HepG2 (cell line): ENCODE results near the gene PFDN5. TPM values are rescaled to one million over a fixed set of nuclear protein-coding genes. Genes with fewer than 3 reads are reported as not detected.
A peak's percentile ranks its signal among the peaks of the same experiment; 100 is the strongest.

Experiments
- ATAC-seq: fragments of 200-7000 bp; cut with Tn5 transposase; 3 replicates; pipeline ENCODE4 v1.9.1; 2020; ENCODE audit warnings: mild to moderate bottlenecking, moderate library complexity
- BruUV-seq: library from RNA; stranded (reverse); fragments of 400-500 nt; replicated peaks from 2 replicates; lab custom pipeline; 2021; lab: Mats Ljungman, UMichigan
- CTCF ChIA-PET: fragments of 300-600 bp; formaldehyde crosslinking; extraction: SDS; loops from one replicate; lab custom pipeline; 2021; ENCODE audit warnings: low total read pairs, inconsistent platforms, low intra/inter-chr PET ratio; lab: Yijun Ruan, JAX
- POLR2A ChIA-PET: fragments of 350-600 bp; sonication (Branson Sonifier 250); formaldehyde crosslinking; loops from one replicate; lab custom pipeline; 2020; ENCODE audit warnings: antibody characterized with exemption, inconsistent platforms; lab: Yijun Ruan, JAX
- DNase-seq: peaks from one replicate; pipeline ENCODE4 v3.0.0-alpha.2; 2015; ENCODE audit warnings: low spot score
- FAIRE-seq: peaks from 3 replicates; lab custom pipeline; 2011; peaks lifted over from hg19 to GRCh38; lab: Jason Lieb, UNC
- H2AFZ ChIP-seq: one replicate; pipeline ENCODE4 v1.6.1; 2011; ENCODE audit warnings: low read length, inconsistent platforms
- H3K27ac ChIP-seq: fragments of 300-600 bp; 3 replicates; pipeline ENCODE4 v1.8.0; 2011; ENCODE audit warnings: mixed run types, mild to moderate bottlenecking, mixed read lengths, low read length, inconsistent platforms; ENCODE audit not compliant: insufficient read depth; ENCODE audit errors: extremely low read length
- H3K27me3 ChIP-seq, 2 experiments: fragments of 200-600 bp in 1 of 2; 2 replicates in 1 of 2; 3 replicates in 1 of 2; pipeline versions ENCODE4 v1.6.0 to v1.8.0; 2011; ENCODE audit warnings: low read length in 2 of 2, mild to moderate bottlenecking in 2 of 2, moderate library complexity in 2 of 2, inconsistent platforms in 1 of 2; ENCODE audit not compliant: insufficient read depth in 2 of 2, control insufficient read depth in 1 of 2
- H3K36me3 ChIP-seq, 2 experiments: fragments of 200-600 bp in 1 of 2; replicated peaks in 1 of 2; 2 replicates in 1 of 2; 3 replicates in 1 of 2; pipeline versions ENCODE4 v1.5.1 to v1.8.0; 2011; ENCODE audit warnings: low read length in 2 of 2, inconsistent platforms in 1 of 2; ENCODE audit not compliant: insufficient read depth in 2 of 2, control insufficient read depth in 1 of 2
- H3K4me1 ChIP-seq: 2 replicates; pipeline ENCODE4 v1.5.1; 2012; ENCODE audit warnings: low read length, inconsistent platforms; ENCODE audit not compliant: insufficient read depth
- H3K4me2 ChIP-seq: 2 replicates; pipeline ENCODE4 v1.6.0; 2011; ENCODE audit warnings: low read depth, low read length, inconsistent platforms
- H3K4me3 ChIP-seq, 3 experiments: fragments of 200-600 bp in 1 of 3; sonication (generic), shearing (Covaris generic) in 1 of 3; replicated peaks in 1 of 3; 2 replicates each; pipeline ENCODE4 v1.5.1; 2011 to 2016; ENCODE audit warnings: low read length in 3 of 3, inconsistent platforms in 2 of 3, low read depth in 2 of 3, mild to moderate bottlenecking in 2 of 3, control low read depth in 1 of 3, mixed read lengths in 1 of 3; ENCODE audit not compliant: insufficient read depth in 1 of 3
- H3K79me2 ChIP-seq: one replicate; pipeline ENCODE4 v1.6.1; 2011; ENCODE audit warnings: low read length, inconsistent platforms; ENCODE audit not compliant: insufficient read depth
- H3K9ac ChIP-seq: 2 replicates; pipeline ENCODE4 v1.6.0; 2011; ENCODE audit warnings: mild to moderate bottlenecking, low read depth, low read length, inconsistent platforms; ENCODE audit not compliant: insufficient read depth
- H3K9me3 ChIP-seq: 2 replicates; pipeline ENCODE4 v1.5.1; 2012; ENCODE audit warnings: mild to moderate bottlenecking, low read length
- H4K20me1 ChIP-seq: 2 replicates; pipeline ENCODE4 v1.6.0; 2011; ENCODE audit warnings: inconsistent platforms, mild to moderate bottlenecking, low read length, moderate library complexity; ENCODE audit not compliant: insufficient read depth
- ASH2L ChIP-seq: fragments of 300-600, 200-600 bp; sonication (generic); IDR thresholded peaks from 2 replicates; pipeline ENCODE4 v1.7.0; 2017; ENCODE audit warnings: low read depth, mild to moderate bottlenecking, moderate library complexity, mixed read lengths, low read length; ENCODE audit not compliant: insufficient read length
- CHD4 ChIP-seq: fragments of 200-600 bp; sonication (generic); IDR thresholded peaks from 2 replicates; pipeline ENCODE4 v1.7.0; 2017; ENCODE audit warnings: mild to moderate bottlenecking, low read length, borderline replicate concordance
- CREM ChIP-seq, 2 experiments: sonication (generic) in 1 of 2; formaldehyde crosslinking in 1 of 2; IDR thresholded peaks; 2 replicates each; pipeline versions ENCODE4 v1.4.0 to v1.6.1; 2016 to 2020; ENCODE audit warnings: antibody characterized with exemption in 1 of 2, mild to moderate bottlenecking in 1 of 2, missing genetic modification reagents in 1 of 2
- HNF1A ChIP-seq, 2 experiments: sonication (generic) in 1 of 2; formaldehyde crosslinking in 1 of 2; IDR thresholded peaks; 2 replicates each; pipeline versions ENCODE4 v1.4.0 to v1.6.1; 2016 to 2020; ENCODE audit warnings: borderline replicate concordance in 1 of 2, low read depth in 1 of 2, mild to moderate bottlenecking in 1 of 2, missing genetic modification reagents in 1 of 2
- ISL2 ChIP-seq: sonication (generic); formaldehyde crosslinking; IDR thresholded peaks from 2 replicates; pipeline ENCODE4 v1.5.0; 2020; ENCODE audit warnings: missing genetic modification reagents
- JUND ChIP-seq: sonication (generic); formaldehyde crosslinking; IDR thresholded peaks from 2 replicates; pipeline ENCODE4 v1.8.0; 2022; ENCODE audit warnings: mild to moderate bottlenecking, missing genetic modification reagents
- KDM5B ChIP-seq: sonication (generic); formaldehyde crosslinking; IDR thresholded peaks from 2 replicates; pipeline ENCODE4 v1.4.0; 2020; ENCODE audit warnings: missing genetic modification reagents, mild to moderate bottlenecking, borderline replicate concordance
- MEIS2 ChIP-seq: sonication (generic); formaldehyde crosslinking; IDR thresholded peaks from 2 replicates; pipeline ENCODE4 v1.9.0; 2021; ENCODE audit warnings: mild to moderate bottlenecking, missing genetic modification reagents
- NONO ChIP-seq, 2 experiments: fragments of 450-650 bp in 1 of 2; sonication (generic) in 1 of 2; formaldehyde crosslinking in 1 of 2; IDR thresholded peaks in 1 of 2; conservative IDR thresholded peaks in 1 of 2; 2 replicates each; pipeline versions ENCODE4 v1.6.1 to v1.8.0; 2017 to 2022; ENCODE audit warnings: mild to moderate bottlenecking in 1 of 2, missing genetic modification reagents in 1 of 2, moderate library complexity in 1 of 2
- REL ChIP-seq: sonication (generic); formaldehyde crosslinking; conservative IDR thresholded peaks from 2 replicates; pipeline ENCODE4 v1.8.0; 2022; ENCODE audit warnings: mild to moderate bottlenecking, missing genetic modification reagents, moderate library complexity
- SALL2 ChIP-seq: sonication (generic); formaldehyde crosslinking; IDR thresholded peaks from 2 replicates; pipeline ENCODE4 v1.8.1; 2023; ENCODE audit warnings: mild to moderate bottlenecking, missing genetic modification reagents, inconsistent platforms
- SP5 ChIP-seq: IDR thresholded peaks from 2 replicates; pipeline ENCODE4 v1.6.1; 2016; ENCODE audit warnings: low read depth, borderline replicate concordance
- ZNF382 ChIP-seq: sonication (generic); formaldehyde crosslinking; IDR thresholded peaks from 2 replicates; pipeline ENCODE4 v1.5.0; 2020; ENCODE audit warnings: missing genetic modification reagents, mild to moderate bottlenecking, borderline replicate concordance
- ZNF569 ChIP-seq: sonication (generic); formaldehyde crosslinking; IDR thresholded peaks from 2 replicates; pipeline ENCODE4 v1.5.0; 2020; ENCODE audit warnings: mild to moderate bottlenecking, missing genetic modification reagents, moderate library complexity, borderline replicate concordance
- ZNF761 ChIP-seq: sonication (generic); formaldehyde crosslinking; conservative IDR thresholded peaks from 2 replicates; pipeline ENCODE4 v1.4.0; 2020; ENCODE audit warnings: mild to moderate bottlenecking, missing genetic modification reagents
- ZNF773 ChIP-seq: sonication (generic); formaldehyde crosslinking; IDR thresholded peaks from 2 replicates; pipeline ENCODE4 v1.4.0; 2020; ENCODE audit warnings: missing genetic modification reagents, borderline replicate concordance
- ZNF792 ChIP-seq: IDR thresholded peaks from 2 replicates; pipeline ENCODE4 v1.6.1; 2016
- WGBS: methylation state at CpG from one replicate; pipeline ENCODE4 v1.1.6; 2017; ENCODE audit warnings: low lambda C conversion rate; 5-methylcytosine and 5-hydroxymethylcytosine counted together
- in situ Hi-C: cut with HindIII; loops from 2 replicates; pipeline ENCODE4 v1.10.0; 2017; ENCODE audit warnings: low pct_unique_long_range_greater_than_20kb; ENCODE audit not compliant: extremely low pct_ligation_motif_present
- intact Hi-C: fragments of 100-400 bp; cut with micrococcal nuclease; formaldehyde crosslinking; loops from one replicate; pipeline ENCODE4 v1.10.0; 2022; ENCODE audit not compliant: unreplicated experiment
- polyA plus RNA-seq, 8 experiments: library from polyadenylated mRNA; depleted of rRNA in 3 of 8; stranded (reverse) in 7 of 8; unstranded in 1 of 8; fragments of >200 nt; fragmentation: Illumina TruSeq in 4 of 8; extraction: Trizol in 4 of 8; gene quantifications; 2 replicates each; pipeline versions ENCODE4 v1.2.1 to v1.2.3, GENCODE V29; 2011 to 2016; ENCODE audit warnings: low read depth in 4 of 8, missing spikeins in 1 of 8, mixed read lengths in 1 of 8; ENCODE audit not compliant: insufficient read depth in 1 of 8
- total RNA-seq, 5 experiments: library from RNA; depleted of rRNA; stranded (reverse); fragments of >200 nt; fragmentation: Illumina TruSeq; extraction: Trizol; gene quantifications; 2 replicates each; pipeline ENCODE4 v1.2.3, GENCODE V29; 2016; ENCODE audit warnings: low read depth in 1 of 5

PFDN5 gene
- total and polyA plus RNA-seq, 2 of the 13 experiments (the other 11 are each of a cell fraction or from before 2014, with no cell fraction given) = 449 to 462 TPM

GRCh38 chr12:53324113-53324778 lies 28.9 kb downstream of the PFDN5 start:
- peak overlapping the region; percentile 89 for H3K4me2 ChIP-seq
- no peaks in the 10 kb centered on the region for H3K36me3 ChIP-seq
- no TSS peak for BruUV-seq
- no peaks in the 10 kb centered on the region for H4K20me1 ChIP-seq
- CTCF ChIA-PET = interaction anchor here (1.3 to 1.6 kb wide), 3 partner anchors 21 to 184 kb away, joined by 3 to 14 read pairs (median 4); no protein-coding TSS in a partner anchor
- H2AFZ ChIP-seq = peak overlapping the region; percentile 77
- H3K9me3 ChIP-seq = no peaks in the 10 kb centered on the region
- FAIRE-seq (no peak), ATAC-seq (no peak), DNase-seq (no peak)
- in situ Hi-C loops = no loop called here
- peak overlapping the region; percentile 57 to 65 (median 62) for H3K4me3 ChIP-seq
- H3K4me1 ChIP-seq = peaks cover 55% of the 10 kb centered on the region
- peak overlapping the region; percentile 74 for H3K9ac ChIP-seq
- WGBS = 47% methylated on average over 28 of the region's 28 CpGs
- H3K79me2 ChIP-seq = peaks cover 5% of the 10 kb centered on the region
- POLR2A ChIA-PET = interaction anchor here (0.7 to 3.2 kb wide), 10 partner anchors 21 to 245 kb away, joined by 3 to 23 read pairs (median 6); partner anchors contain the start of genes MYG1, PFDN5, PRR13 and SP1
- intact Hi-C loops = loop anchor here (1.0 kb wide), 2 partner anchors 21 to 184 kb away; no protein-coding TSS in a partner anchor
- peak overlapping the region; percentile 74 for H3K27ac ChIP-seq
- H3K27me3 ChIP-seq = peaks cover 0 to 5% of the 10 kb centered on the region in 2 experiments; a peak in 2 of 5 replicates
- TF ChIP-seq REL (CRISPR knock-in tag) (no peak), ZNF569 (CRISPR knock-in tag) (no peak), NONO (IDR thresholded peaks at IDR 0.05) (no peak), NONO (CRISPR knock-in tag; conservative IDR thresholded peaks at IDR 0.05) (no peak), ISL2 (no peak), ASH2L (peak; percentile 67), JUND (CRISPR knock-in tag) (peak; percentile 44; the same call in 1 of the 2 replicates), ZNF761 (CRISPR knock-in tag) (no peak), CHD4 (no peak), ZNF382 (CRISPR knock-in tag) (no peak), HNF1A (IDR thresholded peaks at IDR 0.05; ENCODE audit: low read depth) (no peak), HNF1A (CRISPR knock-in tag; IDR thresholded peaks at IDR 0.05; ENCODE audit: borderline replicate concordance) (no peak), KDM5B (CRISPR knock-in tag) (peak; percentile 80), ZNF773 (CRISPR knock-in tag) (0 out of 2 replicates have a peak, but pooled peaks have one; percentile 42), MEIS2 (CRISPR knock-in tag) (no peak), CREM (IDR thresholded peaks at IDR 0.05) (no peak), CREM (CRISPR knock-in tag; IDR thresholded peaks at IDR 0.05) (no peak), ZNF792 (CRISPR knock-in tag) (no peak), SP5 (CRISPR knock-in tag) (0 out of 2 replicates have a peak, but pooled peaks have one; percentile 17), SALL2 (CRISPR knock-in tag) (0 out of 2 replicates have a peak, but pooled peaks have one; percentile 32)
